Measurements from ENCODE around the gene WWOX. TPM values are rescaled to one million over a fixed set of nuclear protein-coding genes. Genes with fewer than 3 reads are reported as not detected.

Gene WWOX
- polyA plus RNA-seq, 1 donor from 2014 or later = 25.6 TPM

- no peak for TF ChIP-seq REST (IDR thresholded peaks at IDR 0.05; ENCODE audit: borderline replicate concordance)
- no peak for TF ChIP-seq SMC3 (conservative IDR thresholded peaks at IDR 0.05; ENCODE audit: poor library complexity)
- no peak for TF ChIP-seq RAD21 (conservative IDR thresholded peaks at IDR 0.05)
- TF ChIP-seq EP300 (conservative IDR thresholded peaks at IDR 0.05; ENCODE audit: poor library complexity, severe bottlenecking) = no peak
- TF ChIP-seq EZH2 (IDR thresholded peaks at IDR 0.05; ENCODE audit: borderline replicate concordance, insufficient read depth, low read length, poor library complexity, severe bottlenecking) = no peak
- TF ChIP-seq TAF1 (IDR thresholded peaks at IDR 0.05; ENCODE audit: low read depth) = no peak
- TF ChIP-seq MXI1 (conservative IDR thresholded peaks at IDR 0.05; ENCODE audit: poor library complexity, severe bottlenecking) = no peak
- no peak for TF ChIP-seq CTCF (IDR thresholded peaks at IDR 0.05; ENCODE audit: poor library complexity, severe bottlenecking)
- TF ChIP-seq POLR2AphosphoS5 (IDR thresholded peaks at IDR 0.05) = no peak
- no peaks in the 10 kb centered on the region for H4K20me1 ChIP-seq (ENCODE audit: insufficient read depth)
- no peaks in the 10 kb centered on the region for H3K9me3 ChIP-seq (ENCODE audit: low read length)
- no peaks in the 10 kb centered on the region for H3F3A ChIP-seq (ENCODE audit: insufficient read depth, low read length, poor library complexity, severe bottlenecking)
- H3K27ac ChIP-seq (ENCODE audit: low read length) = no peak overlapping the region
- no peaks in the 10 kb centered on the region for H3K36me3 ChIP-seq (ENCODE audit: insufficient read depth, low read length)
- no peak overlapping the region for H3K4me2 ChIP-seq (ENCODE audit: low read length)
- no peak overlapping the region for H3K9ac ChIP-seq (ENCODE audit: low read length)
- H2AFZ ChIP-seq (ENCODE audit: low read depth, low read length) = no peak overlapping the region
- H3K27me3 ChIP-seq (ENCODE audit: insufficient read depth, low read depth, low read length) = no peaks in the 10 kb centered on the region
- H3K79me2 ChIP-seq (replicated peaks; ENCODE audit: insufficient read depth, low read length) = no peaks in the 10 kb centered on the region
- no peaks in the 10 kb centered on the region for H3K9me2 ChIP-seq (ENCODE audit: insufficient read depth, low read length)
- H3K4me3 ChIP-seq (ENCODE audit: low read length) = no peak overlapping the region
Measured at GRCh38 chr16:78969721-78970120, 870.3 kb downstream of the WWOX start.

- no peak overlapping the region for H3K4me2 ChIP-seq (ENCODE audit: low read length)
- TF ChIP-seq TAF1 (IDR thresholded peaks at IDR 0.05; ENCODE audit: low read depth) (no peak), CTCF (IDR thresholded peaks at IDR 0.05; ENCODE audit: poor library complexity, severe bottlenecking) (no peak), REST (IDR thresholded peaks at IDR 0.05; ENCODE audit: borderline replicate concordance) (no peak), MXI1 (conservative IDR thresholded peaks at IDR 0.05; ENCODE audit: poor library complexity, severe bottlenecking) (no peak), EP300 (conservative IDR thresholded peaks at IDR 0.05; ENCODE audit: poor library complexity, severe bottlenecking) (no peak), RAD21 (conservative IDR thresholded peaks at IDR 0.05) (no peak), SMC3 (conservative IDR thresholded peaks at IDR 0.05; ENCODE audit: poor library complexity) (no peak), POLR2AphosphoS5 (IDR thresholded peaks at IDR 0.05) (no peak), EZH2 (IDR thresholded peaks at IDR 0.05; ENCODE audit: borderline replicate concordance, insufficient read depth, low read length, poor library complexity, severe bottlenecking) (no peak)
Measured at GRCh38 chr16:78970650-78971049, 871.2 kb downstream of the WWOX start.

More at GRCh38 chr16:78970650-78971049, 871.2 kb downstream of the WWOX start:
- H3K9ac ChIP-seq (ENCODE audit: low read length) = no peak overlapping the region
- H3K4me3 ChIP-seq (ENCODE audit: low read length) = no peak overlapping the region
- no peaks in the 10 kb centered on the region for H3K36me3 ChIP-seq (ENCODE audit: insufficient read depth, low read length)
- no peaks in the 10 kb centered on the region for H4K20me1 ChIP-seq (ENCODE audit: insufficient read depth)
- no peak overlapping the region for H3K27ac ChIP-seq (ENCODE audit: low read length)
- H3K79me2 ChIP-seq (replicated peaks; ENCODE audit: insufficient read depth, low read length) = no peaks in the 10 kb centered on the region
- H3K27me3 ChIP-seq (ENCODE audit: insufficient read depth, low read depth, low read length) = no peaks in the 10 kb centered on the region
- H2AFZ ChIP-seq (ENCODE audit: low read depth, low read length) = no peak overlapping the region
- no peaks in the 10 kb centered on the region for H3F3A ChIP-seq (ENCODE audit: insufficient read depth, low read length, poor library complexity, severe bottlenecking)
- no peaks in the 10 kb centered on the region for H3K9me3 ChIP-seq (ENCODE audit: low read length)
- H3K9me2 ChIP-seq (ENCODE audit: insufficient read depth, low read length) = no peaks in the 10 kb centered on the region

All from neural cell (in vitro differentiated cells).